ENCODE data around the gene SHD. TPM values are rescaled to one million over a fixed set of nuclear protein-coding genes. Genes with fewer than 3 reads are reported as not detected.

Gene SHD
- total and polyA plus RNA-seq, 2 experiments from 2014 or later: 1.8 to 8.0 TPM

GRCh38 chr19:4313847-4314490, 34.9 kb downstream of the SHD start:
- H3K79me2 ChIP-seq (replicated peaks; ENCODE audit: insufficient read depth): no peaks in the 10 kb centered on the region
- peaks cover 74% of the 10 kb centered on the region for H3K36me3 Mint-ChIP-seq (ENCODE audit: low read depth)

More at GRCh38 chr19:4313847-4314490, 34.9 kb downstream of the SHD start:
- DNase-seq (ENCODE audit: low spot score) (no peak), ATAC-seq (no peak)
- Histone ChIP-seq H3K36me3 (ENCODE audit: insufficient read depth) (peaks cover 8% of the 10 kb centered on the region; the same call in 1 of the 2 replicates), H3K27me3 (ENCODE audit: insufficient read depth) (no peaks in the 10 kb centered on the region), H4K20me1 (replicated peaks; ENCODE audit: insufficient read depth) (no peaks in the 10 kb centered on the region; the same call in 1 of the 2 replicates), H3K27ac (ENCODE audit: low read depth) (no peak overlapping the region), H3F3A (replicated peaks; ENCODE audit: low read depth) (no peaks in the 10 kb centered on the region; the same call in 1 of the 2 replicates), H3K4me1 (ENCODE audit: insufficient read depth) (no peaks in the 10 kb centered on the region), H3K9me2 (ENCODE audit: insufficient read depth) (no peaks in the 10 kb centered on the region), H3K4me2 (no peak overlapping the region), H2AFZ (no peak overlapping the region), H3K4me3 (no peak overlapping the region)
- TF ChIP-seq ZNF462 (CRISPR knock-in tag; IDR thresholded peaks at IDR 0.05) (no peak), EZH2 (IDR thresholded peaks at IDR 0.05; ENCODE audit: low read depth, unreplicated experiment) (no peak), ETS1 (IDR thresholded peaks at IDR 0.05) (no peak), STAT1 (IDR thresholded peaks at IDR 0.05; ENCODE audit: unreplicated experiment) (no peak), CTCF (conservative IDR thresholded peaks at IDR 0.05; ENCODE audit: low read depth in 2 of 2) (no peak), NANOG (IDR thresholded peaks at IDR 0.05; ENCODE audit: borderline replicate concordance) (no peak), CREB1 (CRISPR knock-in tag; IDR thresholded peaks at IDR 0.05; ENCODE audit: low read depth) (no peak), ZNF331 (CRISPR knock-in tag; IDR thresholded peaks at IDR 0.05; ENCODE audit: low read depth) (no peak), POLR2AphosphoS5 (IDR thresholded peaks at IDR 0.05; ENCODE audit: low read depth) (no peak)
- peaks cover 6% of the 10 kb centered on the region for H3K9me3 Mint-ChIP-seq
- H3K27ac Mint-ChIP-seq: no peak overlapping the region
- H3K4me1 Mint-ChIP-seq: no peaks in the 10 kb centered on the region
- H3K4me3 Mint-ChIP-seq: no peak overlapping the region
- peaks cover 7% of the 10 kb centered on the region for H3K27me3 Mint-ChIP-seq (ENCODE audit: insufficient read depth, low read depth, poor library complexity)

Data from GM23338 (cell line).